ENCODE data around the gene CSF1. TPM values are rescaled to one million over a fixed set of nuclear protein-coding genes. Genes with fewer than 3 reads are reported as not detected.

Gene CSF1
- total and polyA plus RNA-seq, 12 donors = 3.8 to 295 (median 88.5) TPM

DNA sequence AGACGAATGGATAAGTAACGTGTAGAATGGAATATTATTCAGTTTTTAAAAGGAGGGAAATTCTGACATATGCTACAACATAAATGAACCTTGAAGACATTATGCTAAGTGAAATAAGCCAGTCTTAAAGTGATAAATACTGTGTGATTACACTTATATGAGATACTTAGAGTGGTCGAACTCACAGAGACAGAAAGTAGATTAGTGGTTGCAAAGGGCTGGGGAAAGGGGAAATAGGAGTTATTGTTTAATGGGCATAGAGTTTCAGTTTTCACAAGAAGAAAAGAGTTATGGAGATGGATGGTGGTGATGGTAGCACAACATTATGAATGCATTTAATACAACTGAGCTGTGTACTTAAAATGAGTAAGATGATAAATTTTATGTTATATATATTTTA is 59.3 kb downstream of the CSF1 start:
- Histone ChIP-seq H3K4me1 (replicated peaks in 1 of 2) (no peaks in the 10 kb centered on the region), H3K36me3 (replicated peaks in 1 of 2) (no peaks in the 10 kb centered on the region), H3K27me3 (no peaks in the 10 kb centered on the region), H3K9me3 (replicated peaks in 1 of 3) (no peaks in the 10 kb centered on the region), H3K27ac (no peak overlapping the region), H3K4me3 (no peak overlapping the region)
- 76 to 86% (median 83%) methylated on average over 3 of the region's 3 CpGs for WGBS, 4 donors
- intact Hi-C loops (cut with DNase I) = no loop called here
- TF ChIP-seq, protein P1, sequence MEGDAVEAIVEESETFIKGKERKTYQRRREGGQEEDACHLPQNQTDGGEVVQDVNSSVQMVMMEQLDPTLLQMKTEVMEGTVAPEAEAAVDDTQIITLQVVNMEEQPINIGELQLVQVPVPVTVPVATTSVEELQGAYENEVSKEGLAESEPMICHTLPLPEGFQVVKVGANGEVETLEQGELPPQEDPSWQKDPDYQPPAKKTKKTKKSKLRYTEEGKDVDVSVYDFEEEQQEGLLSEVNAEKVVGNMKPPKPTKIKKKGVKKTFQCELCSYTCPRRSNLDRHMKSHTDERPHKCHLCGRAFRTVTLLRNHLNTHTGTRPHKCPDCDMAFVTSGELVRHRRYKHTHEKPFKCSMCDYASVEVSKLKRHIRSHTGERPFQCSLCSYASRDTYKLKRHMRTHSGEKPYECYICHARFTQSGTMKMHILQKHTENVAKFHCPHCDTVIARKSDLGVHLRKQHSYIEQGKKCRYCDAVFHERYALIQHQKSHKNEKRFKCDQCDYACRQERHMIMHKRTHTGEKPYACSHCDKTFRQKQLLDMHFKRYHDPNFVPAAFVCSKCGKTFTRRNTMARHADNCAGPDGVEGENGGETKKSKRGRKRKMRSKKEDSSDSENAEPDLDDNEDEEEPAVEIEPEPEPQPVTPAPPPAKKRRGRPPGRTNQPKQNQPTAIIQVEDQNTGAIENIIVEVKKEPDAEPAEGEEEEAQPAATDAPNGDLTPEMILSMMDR (IDR thresholded peaks at IDR 0.05) = no peak
- TF ChIP-seq POLR2A (IDR thresholded peaks at IDR 0.05) = no peak
- DNase-seq = no peak

DNA sequence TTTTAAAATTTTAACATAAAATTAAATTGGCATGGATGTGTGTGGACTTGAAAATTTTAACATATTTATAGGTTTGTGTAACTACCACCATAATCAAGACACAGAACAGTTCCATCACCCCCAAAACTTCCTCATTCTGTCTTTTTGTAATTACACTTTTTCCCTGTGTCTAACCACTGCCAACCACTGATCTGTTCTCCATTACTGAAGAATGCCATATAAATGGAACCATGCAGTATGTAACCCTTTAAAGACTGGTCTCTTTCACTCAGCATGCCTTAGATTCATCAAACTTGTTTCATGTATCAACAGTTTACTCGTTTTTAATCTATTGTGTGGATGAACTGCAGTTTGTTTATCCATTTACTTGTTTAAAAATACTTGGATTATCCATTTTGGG is 60.9 kb downstream of the CSF1 start:
- no peak for DNase-seq
- Histone ChIP-seq H3K4me3 (no peak overlapping the region), H3K4me1 (replicated peaks in 1 of 2) (no peaks in the 10 kb centered on the region), H3K9me3 (replicated peaks in 1 of 3) (no peaks in the 10 kb centered on the region), H3K27ac (no peak overlapping the region), H3K36me3 (replicated peaks in 1 of 2) (no peaks in the 10 kb centered on the region), H3K27me3 (no peaks in the 10 kb centered on the region)
- 9 to 41% (median 28%) methylated on average over 1 of the region's 1 CpG for WGBS, 4 donors
- intact Hi-C loops (cut with DNase I) = no loop called here
- TF ChIP-seq, protein P1 (IDR thresholded peaks at IDR 0.05) = no peak
- no peak for TF ChIP-seq POLR2A (IDR thresholded peaks at IDR 0.05)

DNA sequence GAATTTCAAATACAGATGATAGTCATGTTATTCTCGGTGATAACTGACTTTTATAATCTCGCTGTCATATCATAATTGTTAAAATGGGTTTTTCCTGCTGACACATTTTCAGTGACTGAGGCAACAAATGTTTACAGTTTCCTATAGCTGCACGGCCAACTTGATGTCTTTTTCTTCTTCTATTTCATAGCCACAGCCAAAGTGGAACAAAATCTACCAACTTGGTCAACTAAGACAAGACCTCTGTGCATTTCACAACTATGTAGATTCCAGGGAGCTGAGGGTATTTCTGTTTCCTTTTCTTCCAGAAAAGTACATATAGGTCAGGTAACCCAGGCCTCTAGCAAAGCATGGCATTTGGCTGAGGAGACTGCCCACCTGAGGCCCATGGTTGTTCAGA is 63.5 kb downstream of the CSF1 start:
- H3K9me3 ChIP-seq (replicated peaks in 1 of 3) = no peaks in the 10 kb centered on the region
- intact Hi-C loops (cut with DNase I) = no loop called here
- no peak for DNase-seq
- no peaks in the 10 kb centered on the region for H3K4me1 ChIP-seq (replicated peaks in 1 of 2)
- no peaks in the 10 kb centered on the region for H3K36me3 ChIP-seq (replicated peaks in 1 of 2)
- no peak overlapping the region for H3K27ac ChIP-seq
- no peak for TF ChIP-seq POLR2A (IDR thresholded peaks at IDR 0.05)
- TF ChIP-seq, protein P1 (IDR thresholded peaks at IDR 0.05) = no peak
- no peak overlapping the region for H3K4me3 ChIP-seq
- no peaks in the 10 kb centered on the region for H3K27me3 ChIP-seq
- WGBS, 4 donors = 90 to 96% (median 93%) methylated on average over 3 of the region's 3 CpGs

DNA sequence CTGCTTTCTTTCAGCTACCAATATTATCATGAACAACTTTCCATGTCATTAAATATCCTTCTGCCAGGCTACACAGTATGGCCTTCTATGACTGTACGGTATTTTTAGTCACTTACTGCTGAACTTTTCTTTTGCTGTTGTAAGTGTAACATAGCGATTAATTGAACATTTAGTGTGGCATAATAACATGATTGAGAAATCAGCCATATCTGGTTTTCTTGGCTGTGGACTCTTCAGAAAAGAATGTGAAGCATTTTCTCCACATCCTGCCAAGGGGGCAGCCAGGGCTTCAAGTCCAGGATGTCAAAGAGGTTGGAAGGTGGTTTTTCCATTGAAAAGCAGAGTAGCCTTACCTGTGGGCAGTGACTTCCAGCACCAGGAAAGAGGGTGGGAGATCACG is 65.1 kb downstream of the CSF1 start:
- DNase-seq = no peak
- Histone ChIP-seq H3K4me3 (no peak overlapping the region), H3K36me3 (replicated peaks in 1 of 2) (no peaks in the 10 kb centered on the region), H3K9me3 (replicated peaks in 1 of 3) (no peaks in the 10 kb centered on the region), H3K27ac (peak overlapping the region in 1 of 5 donors; percentile 58), H3K4me1 (replicated peaks in 1 of 2) (no peaks in the 10 kb centered on the region), H3K27me3 (no peaks in the 10 kb centered on the region)
- TF ChIP-seq, protein P1 (IDR thresholded peaks at IDR 0.05) = no peak
- TF ChIP-seq POLR2A (IDR thresholded peaks at IDR 0.05) = no peak
- intact Hi-C loops (cut with DNase I) = no loop called here
- 68 to 70% (median 68%) methylated on average over 3 of the region's 3 CpGs for WGBS, 4 donors
